Activated CD4-positive, alpha-beta T cell treated with anti-CD3 and anti-CD28 coated beads for 48 hours (primary cell): ENCODE measurements around the gene GSN.

ENCODE experiments used
- DNase-seq: peaks from one replicate; pipeline ENCODE4 v3.0.0-alpha.2; 2020

Gene GSN

DNA sequence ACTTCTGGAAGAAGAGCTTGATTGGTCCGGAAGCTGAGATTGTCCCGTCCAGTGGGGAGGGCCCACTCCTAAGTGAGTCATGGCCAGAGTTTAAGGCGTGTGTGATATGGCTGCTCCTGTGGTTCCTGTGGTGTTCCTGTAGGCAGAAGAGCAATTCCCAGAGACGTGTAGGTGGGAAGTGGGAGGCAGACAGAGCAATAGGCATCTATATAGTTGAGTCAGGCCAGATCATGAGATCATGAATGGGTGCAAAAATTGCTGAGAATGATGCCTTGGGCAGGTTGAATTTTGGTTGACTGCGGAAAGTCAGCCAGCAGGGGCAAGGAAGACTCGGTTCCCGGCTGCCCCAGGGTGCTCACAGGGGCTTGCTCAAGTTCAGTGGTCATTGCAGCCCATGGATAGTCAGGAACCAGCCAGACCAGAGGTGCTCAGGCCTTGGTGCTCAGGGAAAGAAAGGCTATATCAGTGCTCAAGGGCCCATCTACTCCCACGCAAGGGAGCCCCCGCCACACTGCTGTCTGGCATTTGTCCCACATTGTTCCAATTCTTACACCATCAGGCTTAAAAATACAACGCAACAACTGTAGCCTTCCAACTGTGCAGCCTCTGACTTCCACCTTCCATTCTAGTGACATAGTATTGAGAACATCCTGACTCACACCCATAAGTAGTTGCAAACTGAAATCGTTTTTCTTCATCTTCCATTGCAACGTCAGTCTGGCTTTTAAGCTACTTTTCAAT is 21.0 kb upstream of the GSN start:
- DNase-seq = no peak

DNA sequence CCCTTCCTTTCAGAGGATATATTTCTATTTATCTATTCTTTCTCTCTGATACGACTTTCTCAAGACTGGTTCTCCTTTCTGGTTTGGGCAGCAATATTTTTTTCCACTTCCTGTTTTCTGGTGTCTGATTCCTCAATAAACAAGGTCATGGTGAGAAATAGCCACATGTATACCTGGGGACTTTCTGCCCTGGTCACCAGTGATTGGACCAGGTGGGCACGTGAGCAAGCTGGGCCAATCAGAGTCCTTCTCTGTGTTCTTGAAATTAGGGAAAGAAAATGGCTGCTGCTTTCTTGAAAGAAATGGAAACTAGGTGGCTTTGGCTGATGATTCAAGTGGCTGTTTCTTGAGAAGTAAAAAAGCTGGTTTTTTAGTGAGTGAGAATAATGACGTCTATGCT is 18.4 kb upstream of the GSN start:
- DNase-seq = no peak

GRCh38 chr9:121252104-121252851 is 15.7 kb upstream of the GSN start:
- no peak for DNase-seq

GRCh38 chr9:121253162-121253561 is 14.8 kb upstream of the GSN start:
- DNase-seq = no peak

DNA sequence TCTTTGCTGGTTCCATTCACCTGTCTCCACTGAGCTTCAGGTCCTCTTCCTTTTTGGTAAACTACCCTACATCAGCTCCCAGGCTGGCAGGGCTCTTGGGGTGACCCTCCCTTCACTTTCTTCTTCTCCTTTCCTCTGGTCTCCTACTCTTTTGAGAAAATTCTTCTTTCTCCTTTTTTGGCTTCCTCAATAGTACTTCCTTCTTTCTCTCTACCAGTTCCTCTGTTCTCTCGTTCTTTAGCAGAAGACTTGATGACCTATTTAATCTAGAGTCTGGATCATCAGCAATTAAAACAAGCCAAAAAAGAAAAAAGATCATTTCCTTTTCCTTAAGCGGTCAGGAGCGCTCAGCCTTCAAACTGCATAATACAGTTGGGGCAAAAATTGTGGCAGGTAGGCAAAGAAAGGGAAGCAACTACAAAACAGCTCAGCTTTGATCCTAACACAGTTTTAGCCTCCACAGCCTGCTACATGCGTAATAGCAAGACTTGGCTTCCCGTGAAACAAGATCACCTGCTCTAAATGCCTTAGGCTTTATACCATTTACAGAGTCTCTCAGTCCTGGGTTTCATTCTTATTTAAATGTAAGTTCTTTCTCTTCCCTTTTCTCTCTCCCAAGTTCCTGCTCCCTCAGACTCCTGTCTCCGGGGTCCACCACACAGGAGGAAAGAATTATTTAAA is 14.0 kb upstream of the GSN start:
- no peak for DNase-seq

- no peak for DNase-seq
These were observed 8.5 kb upstream of the GSN start for GRCh38 chr9:121259498-121259897.

- no peak for DNase-seq
These were observed 8.0 kb upstream of the GSN start for GRCh38 chr9:121259935-121260334.

DNA sequence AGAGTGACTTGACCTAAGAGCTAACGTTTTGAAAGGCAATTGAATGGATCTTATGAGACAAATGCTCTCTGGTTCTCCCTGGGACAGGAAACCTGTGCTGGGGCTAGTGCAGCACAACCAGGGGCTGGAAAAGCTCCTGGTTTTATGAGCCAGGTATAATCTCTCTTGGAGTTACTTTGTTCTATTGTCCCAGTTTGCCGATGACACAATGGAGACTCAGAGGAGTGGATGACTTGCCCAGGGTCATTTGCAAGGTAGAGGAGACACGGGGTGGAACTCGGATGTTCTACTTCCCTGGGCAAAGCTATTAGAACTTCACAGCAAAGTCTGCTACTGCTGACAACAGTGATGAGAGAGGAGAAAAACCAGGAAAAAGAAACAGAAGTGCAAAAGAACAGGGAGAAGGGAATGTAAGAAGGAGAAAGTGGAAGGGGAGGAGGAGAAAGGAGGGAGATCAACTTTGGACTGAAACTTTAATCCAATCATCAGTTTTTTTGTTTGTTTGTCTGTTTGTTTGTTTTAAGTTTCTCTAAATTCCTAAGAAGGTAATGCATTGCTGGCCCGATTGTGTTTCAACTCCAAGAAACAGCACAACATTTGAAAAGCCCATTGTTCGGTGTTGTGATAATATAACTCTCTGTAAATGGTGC is 7.4 kb upstream of the GSN start:
- no peak for DNase-seq

DNA sequence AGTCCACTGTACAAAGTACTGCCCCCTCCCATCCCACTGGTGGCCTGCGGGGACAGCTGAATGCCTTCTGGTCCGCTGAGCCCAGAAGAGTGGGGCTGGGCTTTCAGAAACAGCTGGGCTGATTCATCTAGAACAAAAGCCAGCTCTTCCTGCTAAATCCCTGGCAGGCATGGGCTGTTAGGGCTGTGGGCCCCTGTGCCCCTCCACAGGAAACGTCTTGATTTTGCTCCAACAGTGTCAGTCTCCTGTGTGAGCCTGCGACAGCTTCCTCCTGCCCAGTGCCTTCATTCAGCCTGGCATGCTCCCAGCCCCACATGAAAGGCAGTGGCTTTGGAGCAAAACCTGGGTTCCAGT is 6.9 kb upstream of the GSN start:
- no peak for DNase-seq

- DNase-seq = no peak
These were observed 6.2 kb upstream of the GSN start for GRCh38 chr9:121261755-121262154.

- no peak for DNase-seq
These were observed 5.5 kb upstream of the GSN start for GRCh38 chr9:121262423-121262822.

DNA sequence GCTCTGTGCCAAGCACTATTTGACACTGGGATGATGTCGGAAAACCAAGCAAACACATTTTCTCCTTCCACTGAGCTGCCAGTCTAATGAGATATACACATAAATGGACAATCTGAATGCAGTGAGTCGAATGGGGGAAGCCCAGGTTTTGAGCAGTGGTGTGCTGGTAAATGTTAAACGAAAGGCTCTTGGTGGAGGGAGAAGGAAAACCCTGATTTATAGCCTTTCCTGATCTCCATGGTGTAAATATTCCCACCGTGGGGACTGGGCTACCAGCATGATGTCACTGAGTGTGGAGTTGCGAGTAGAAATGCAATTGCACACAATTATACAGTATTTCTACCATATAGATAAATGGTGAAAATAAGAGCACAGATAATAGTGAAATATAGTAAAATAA is 5.0 kb upstream of the GSN start:
- no peak for DNase-seq

GRCh38 chr9:121266356-121266755 is 1.6 kb upstream of the GSN start:
- no peak for DNase-seq

- no peak for DNase-seq
These were observed 884 bp upstream of the GSN start for GRCh38 chr9:121266906-121267650.

- no peak for DNase-seq
These were observed 562 bp downstream of the GSN start for GRCh38 chr9:121268598-121268850.

DNA sequence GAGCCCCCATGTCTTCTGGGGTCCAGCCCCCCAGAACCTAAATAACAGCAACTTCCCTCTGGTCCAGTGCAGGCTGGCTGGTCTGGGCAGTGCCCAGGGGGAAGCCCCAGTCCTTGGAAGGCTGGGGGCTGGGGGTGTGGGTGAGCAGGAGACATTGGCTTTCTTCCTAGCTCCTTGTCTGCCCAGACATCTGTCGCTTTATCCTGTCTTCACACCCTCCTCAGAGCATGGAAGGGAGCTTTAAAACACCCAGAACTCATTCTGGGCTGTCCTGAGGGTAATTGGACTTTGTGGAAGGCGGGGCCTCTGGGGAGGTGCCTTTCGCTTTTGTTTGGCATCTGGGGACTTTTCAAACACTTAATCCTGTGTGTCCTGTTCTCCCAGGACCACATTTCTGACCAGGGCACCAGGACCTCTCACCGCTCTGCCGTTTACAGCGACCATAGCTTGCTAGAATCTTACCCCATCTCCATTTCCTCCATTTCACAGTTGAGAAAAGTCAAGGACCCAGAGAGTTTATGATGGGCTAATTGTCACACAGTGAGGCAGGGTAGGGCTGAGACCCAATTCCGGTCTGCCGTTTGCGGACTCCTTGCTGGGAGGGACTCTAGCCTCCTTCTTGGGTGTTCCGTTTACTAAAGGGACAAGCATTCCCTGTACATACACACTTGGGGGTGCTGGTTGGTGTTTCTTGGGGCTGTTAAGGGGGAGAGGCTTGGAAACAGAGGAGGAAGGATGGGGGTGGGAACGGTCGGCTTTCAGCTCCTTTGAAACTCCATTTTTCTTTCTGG is 1.1 kb downstream of the GSN start:
- DNase-seq = no peak

GRCh38 chr9:121269642-121270254 is 1.8 kb downstream of the GSN start:
- no peak for DNase-seq

GRCh38 chr9:121271368-121272341 is 3.7 kb downstream of the GSN start:
- no peak for DNase-seq

DNA sequence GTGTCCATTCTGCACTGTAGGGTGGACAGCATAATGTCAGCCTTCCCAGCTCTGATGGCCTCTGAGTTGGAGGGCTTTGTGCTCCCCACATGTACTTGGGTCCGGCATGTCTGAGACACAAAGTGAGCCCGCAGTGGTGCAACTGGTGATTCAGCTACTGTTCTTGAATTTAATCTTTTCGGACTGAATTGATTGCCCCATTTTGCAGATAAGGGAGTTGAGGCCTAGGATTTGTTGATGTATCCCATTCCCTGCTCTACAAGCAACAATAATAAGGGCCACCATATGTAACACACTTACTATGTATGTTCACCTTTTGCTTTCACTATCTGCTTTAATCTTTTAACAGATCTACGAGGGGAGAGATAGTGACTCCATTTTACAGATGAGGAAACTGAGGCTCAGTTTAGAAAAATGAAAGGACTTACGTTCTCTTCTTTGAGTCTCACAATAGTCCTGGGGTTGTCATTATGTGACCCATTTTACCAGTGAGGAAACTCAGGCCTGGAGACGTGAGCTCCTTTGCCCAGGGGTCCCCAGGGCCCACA is 4.5 kb downstream of the GSN start:
- no peak for DNase-seq

DNA sequence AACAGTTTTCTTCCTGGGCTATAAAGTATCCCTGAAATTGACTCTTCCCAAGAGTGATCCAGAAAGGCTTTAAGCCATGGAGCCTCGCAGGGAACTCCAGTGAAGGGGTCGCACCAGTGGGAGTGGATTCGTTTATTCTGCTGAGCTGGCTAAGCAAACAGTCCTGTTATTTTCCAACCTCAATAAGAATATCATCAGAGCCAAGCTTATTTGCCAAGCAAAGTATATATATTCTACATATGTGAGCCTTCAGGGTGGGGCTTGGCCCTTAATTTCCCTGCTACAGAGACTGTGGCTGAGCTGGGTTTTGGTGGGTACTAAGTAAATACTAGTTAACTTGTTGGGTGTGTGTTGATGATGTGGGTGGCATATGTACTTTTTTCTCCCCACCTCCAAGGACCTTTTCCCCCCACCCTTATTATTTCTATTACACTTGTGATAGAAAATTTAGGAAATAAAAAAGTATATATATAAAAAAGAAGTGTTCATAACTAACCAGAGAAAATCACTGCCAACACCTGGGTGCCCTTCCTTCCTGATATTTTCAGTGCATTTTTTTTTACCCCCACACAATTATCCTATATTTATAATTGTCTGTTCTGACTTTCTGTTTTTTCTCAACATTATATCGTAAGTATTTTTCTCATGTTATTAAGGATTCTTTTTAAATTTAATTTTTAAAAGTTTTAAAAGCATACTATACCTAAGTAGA is 5.3 kb downstream of the GSN start:
- no peak for DNase-seq
